Activated CD8-positive, alpha-beta T cell treated with anti-CD3 and anti-CD28 coated beads for 36 hours (primary cell): ENCODE measurements around the gene DIAPH3. TPM values are rescaled to one million over a fixed set of nuclear protein-coding genes. Genes with fewer than 3 reads are reported as not detected.

Source experiments
- ATAC-seq: fragments of 200-7000 bp; cut with Tn5 transposase; one replicate; pipeline ENCODE4 v1.10.0; 2021; ENCODE audit warnings: mild to moderate bottlenecking, moderate library complexity
- CTCF ChIA-PET: fragments of 350-600 bp; sonication (Branson Sonifier 250); formaldehyde crosslinking; loops from one replicate; lab custom pipeline; 2021; ENCODE audit warnings: antibody characterized with exemption; lab: Charles Lee
- POLR2A ChIA-PET: fragments of 350-600 bp; sonication (Branson Sonifier 250); formaldehyde crosslinking; loops from one replicate; lab custom pipeline; 2021; ENCODE audit warnings: antibody characterized with exemption; lab: Charles Lee
- DNase-seq: peaks from one replicate; pipeline ENCODE4 v3.0.0-alpha.2; 2020
- H3K27ac Mint-ChIP-seq: one replicate; pipeline ENCODE4 v1.8.0; 2021; ENCODE audit warnings: mild to moderate bottlenecking, mixed read lengths
- H3K27me3 Mint-ChIP-seq: one replicate; pipeline ENCODE4 v1.8.0; 2021; ENCODE audit warnings: mixed read lengths
- H3K36me3 Mint-ChIP-seq: one replicate; pipeline ENCODE4 v1.8.0; 2021; ENCODE audit warnings: low read depth, mixed read lengths
- H3K4me1 Mint-ChIP-seq: one replicate; pipeline ENCODE4 v1.8.0; 2021; ENCODE audit warnings: low read depth, mixed read lengths
- H3K4me3 Mint-ChIP-seq: one replicate; pipeline ENCODE4 v1.8.0; 2021; ENCODE audit warnings: mild to moderate bottlenecking, moderate library complexity, mixed read lengths
- H3K9me3 Mint-ChIP-seq: one replicate; pipeline ENCODE4 v1.8.0; 2021; ENCODE audit warnings: mixed read lengths
- intact Hi-C: fragments of 100-400 bp; cut with micrococcal nuclease; formaldehyde crosslinking; loops from one replicate; pipeline ENCODE4 v1.10.0; 2022
- total RNA-seq, 2 experiments: library from RNA; stranded (reverse); gene quantifications; one replicate each; pipeline ENCODE4 v1.2.3, GENCODE V29; 2021
- TF ChIP-seq, protein P1 (sequence below): fragments of 200-600 bp; IDR thresholded peaks from one replicate; pipeline ENCODE4 v1.8.0; 2022; ENCODE audit warnings: antibody characterized with exemption, mild to moderate bottlenecking

The DIAPH3 gene
- total RNA-seq, 2 experiments from 2014 or later = 23.0 to 25.4 TPM

DNA sequence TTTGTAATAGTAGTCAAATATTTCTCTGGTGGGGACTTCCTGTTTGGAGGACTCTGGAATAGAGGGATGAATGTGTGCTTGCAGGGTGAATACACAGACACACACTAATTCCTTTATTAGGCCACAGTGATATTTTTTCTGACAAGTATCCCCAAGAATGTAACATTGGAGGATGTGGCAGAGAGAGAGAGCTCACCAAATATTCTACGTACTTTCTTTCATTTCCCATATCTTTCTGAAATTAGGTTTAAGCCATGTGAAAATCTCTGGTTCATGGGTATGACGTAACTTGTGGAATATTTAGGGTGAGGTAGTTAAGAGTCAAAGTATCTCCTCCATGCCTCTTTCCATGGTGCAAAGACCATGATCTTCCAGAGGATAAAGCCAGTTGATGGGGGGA lies 463.4 kb downstream of the DIAPH3 start:
- no peak overlapping the region for H3K27ac Mint-ChIP-seq
- H3K27me3 Mint-ChIP-seq = no peaks in the 10 kb centered on the region
- intact Hi-C loops = no loop called here
- ChIA-PET CTCF (no interaction called here), POLR2A (no interaction called here)
- H3K4me1 Mint-ChIP-seq = no peaks in the 10 kb centered on the region
- H3K4me3 Mint-ChIP-seq = no peak overlapping the region
- TF ChIP-seq, protein P1, sequence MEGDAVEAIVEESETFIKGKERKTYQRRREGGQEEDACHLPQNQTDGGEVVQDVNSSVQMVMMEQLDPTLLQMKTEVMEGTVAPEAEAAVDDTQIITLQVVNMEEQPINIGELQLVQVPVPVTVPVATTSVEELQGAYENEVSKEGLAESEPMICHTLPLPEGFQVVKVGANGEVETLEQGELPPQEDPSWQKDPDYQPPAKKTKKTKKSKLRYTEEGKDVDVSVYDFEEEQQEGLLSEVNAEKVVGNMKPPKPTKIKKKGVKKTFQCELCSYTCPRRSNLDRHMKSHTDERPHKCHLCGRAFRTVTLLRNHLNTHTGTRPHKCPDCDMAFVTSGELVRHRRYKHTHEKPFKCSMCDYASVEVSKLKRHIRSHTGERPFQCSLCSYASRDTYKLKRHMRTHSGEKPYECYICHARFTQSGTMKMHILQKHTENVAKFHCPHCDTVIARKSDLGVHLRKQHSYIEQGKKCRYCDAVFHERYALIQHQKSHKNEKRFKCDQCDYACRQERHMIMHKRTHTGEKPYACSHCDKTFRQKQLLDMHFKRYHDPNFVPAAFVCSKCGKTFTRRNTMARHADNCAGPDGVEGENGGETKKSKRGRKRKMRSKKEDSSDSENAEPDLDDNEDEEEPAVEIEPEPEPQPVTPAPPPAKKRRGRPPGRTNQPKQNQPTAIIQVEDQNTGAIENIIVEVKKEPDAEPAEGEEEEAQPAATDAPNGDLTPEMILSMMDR = no peak
- DNase-seq (no peak), ATAC-seq (no peak)
- no peaks in the 10 kb centered on the region for H3K36me3 Mint-ChIP-seq
- H3K9me3 Mint-ChIP-seq = no peaks in the 10 kb centered on the region

DNA sequence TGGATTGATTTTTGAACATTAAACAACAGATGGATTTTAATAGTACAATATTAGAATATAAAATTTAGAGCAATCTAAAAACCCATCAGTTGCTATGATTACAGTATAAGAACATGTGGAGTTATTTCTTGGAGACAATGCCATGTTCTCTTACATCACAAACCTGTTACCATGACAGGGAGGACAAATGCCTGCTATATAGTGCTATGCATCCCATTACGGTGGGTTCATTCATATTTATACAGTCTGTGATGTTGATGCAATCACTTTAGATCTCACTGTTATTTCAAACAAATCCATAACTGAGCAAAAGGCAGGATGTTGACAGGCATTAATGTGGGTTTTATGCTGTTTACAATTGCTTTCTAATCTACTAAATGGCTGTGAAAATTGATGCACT lies 467.5 kb downstream of the DIAPH3 start:
- CTCF ChIA-PET = no interaction called here
- no peaks in the 10 kb centered on the region for H3K9me3 Mint-ChIP-seq
- H3K4me1 Mint-ChIP-seq = no peaks in the 10 kb centered on the region
- H3K4me3 Mint-ChIP-seq = no peak overlapping the region
- TF ChIP-seq, protein P1 = no peak
- H3K27me3 Mint-ChIP-seq = no peaks in the 10 kb centered on the region
- POLR2A ChIA-PET = no interaction called here
- ATAC-seq (no peak), DNase-seq (no peak)
- intact Hi-C loops = no loop called here
- no peak overlapping the region for H3K27ac Mint-ChIP-seq
- no peaks in the 10 kb centered on the region for H3K36me3 Mint-ChIP-seq

DNA sequence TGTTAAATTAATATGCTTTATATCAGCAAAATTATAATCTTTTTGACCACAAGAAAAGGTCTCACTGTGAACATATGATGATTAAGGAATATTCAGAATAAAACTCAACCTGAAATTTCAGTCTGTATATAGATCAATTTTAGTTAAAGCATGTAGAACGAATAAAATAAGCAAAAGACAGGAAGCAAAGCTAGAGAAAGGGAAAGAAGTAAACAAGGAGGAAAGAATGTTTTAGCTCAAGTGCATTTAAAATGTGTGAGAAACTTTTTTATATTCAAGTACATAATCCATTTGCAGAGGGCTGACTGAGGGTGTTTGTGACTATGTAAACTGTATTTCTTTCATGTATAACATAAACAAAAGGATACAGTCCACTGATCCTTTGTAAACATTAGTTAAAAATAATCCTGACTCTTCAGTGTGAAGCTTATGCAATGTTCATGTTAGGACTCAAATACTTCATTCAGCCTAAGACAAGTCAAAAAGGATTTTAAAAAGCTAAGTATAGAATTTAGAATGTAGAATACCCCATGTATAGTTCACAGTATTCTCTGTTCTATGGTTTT lies 472.1 kb downstream of the DIAPH3 start:
- Mint-ChIP-seq H3K36me3 (no peaks in the 10 kb centered on the region), H3K4me1 (no peaks in the 10 kb centered on the region), H3K27me3 (no peaks in the 10 kb centered on the region), H3K27ac (no peak overlapping the region), H3K4me3 (no peak overlapping the region), H3K9me3 (no peaks in the 10 kb centered on the region)
- ATAC-seq (no peak), DNase-seq (no peak)
- CTCF ChIA-PET = interaction anchor here (1.2 kb wide), 2 partner anchors 8 to 13 kb away, joined by 3 to 4 read pairs; no protein-coding TSS in a partner anchor
- intact Hi-C loops = no loop called here
- TF ChIP-seq, protein P1 = no peak
- POLR2A ChIA-PET = no interaction called here

DNA sequence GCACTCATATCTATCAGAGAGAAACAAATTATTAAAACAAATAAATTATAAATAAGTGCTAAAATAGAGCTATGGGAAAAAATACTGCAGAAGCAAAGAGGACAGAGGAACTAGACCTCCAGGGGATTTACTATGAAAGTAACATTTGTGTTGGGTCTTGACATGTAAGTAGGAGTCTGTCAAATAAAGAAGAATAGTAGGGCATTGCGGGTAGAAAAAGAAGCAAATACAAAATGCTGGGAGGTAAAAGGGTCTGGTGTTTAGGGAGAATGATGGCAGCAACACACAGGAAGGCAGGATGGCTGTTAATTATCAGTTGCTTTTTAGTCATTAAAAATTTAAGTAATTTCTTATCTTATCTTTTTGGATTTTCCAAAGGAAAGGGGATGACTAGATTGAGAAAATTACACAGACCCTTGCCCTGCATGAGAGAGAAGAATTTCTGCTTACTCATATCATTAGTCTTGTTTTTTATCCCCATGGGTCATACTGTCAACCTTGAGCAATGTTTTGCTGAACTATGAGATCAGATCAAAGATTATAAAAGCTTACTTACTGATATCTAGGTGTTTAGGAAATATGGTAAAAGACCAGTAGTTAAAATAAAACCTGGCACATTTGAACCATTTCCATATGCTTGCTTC lies 472.7 kb downstream of the DIAPH3 start:
- ChIA-PET CTCF (interaction anchor here (1.2 kb wide), 1 partner anchor 13 kb away, joined by 4 read pairs; no protein-coding TSS in a partner anchor), POLR2A (interaction anchor here (0.6 kb wide), 1 partner anchor 301 kb away, joined by 3 read pairs; no protein-coding TSS in a partner anchor)
- no peaks in the 10 kb centered on the region for H3K4me1 Mint-ChIP-seq
- ATAC-seq (no peak), DNase-seq (no peak)
- no peaks in the 10 kb centered on the region for H3K36me3 Mint-ChIP-seq
- TF ChIP-seq, protein P1 = no peak
- intact Hi-C loops = no loop called here
- no peak overlapping the region for H3K4me3 Mint-ChIP-seq
- H3K9me3 Mint-ChIP-seq = no peaks in the 10 kb centered on the region
- H3K27ac Mint-ChIP-seq = no peak overlapping the region
- no peaks in the 10 kb centered on the region for H3K27me3 Mint-ChIP-seq

DNA sequence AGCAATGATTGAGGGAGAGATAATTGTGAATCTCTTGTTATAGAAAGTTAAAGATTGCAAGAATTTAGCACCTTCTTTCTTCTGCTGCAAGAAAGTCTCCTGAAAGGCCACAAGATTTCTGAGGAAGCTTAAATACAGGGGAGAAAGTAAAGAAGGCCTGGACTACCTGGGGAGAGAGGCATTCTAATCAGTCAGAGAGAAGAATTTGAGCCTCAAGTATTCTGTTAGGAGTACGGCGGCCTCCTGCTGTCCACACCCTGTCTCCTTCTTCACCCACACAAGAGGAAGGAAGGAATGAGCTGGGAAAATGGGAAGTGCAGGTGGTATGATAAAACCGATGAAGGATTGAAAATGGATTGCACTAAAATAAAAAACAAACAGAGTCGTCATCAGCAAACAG lies 474.7 kb downstream of the DIAPH3 start:
- ChIA-PET POLR2A (no interaction called here), CTCF (interaction anchor here (1.2 kb wide), 1 partner anchor 11 kb away, joined by 3 read pairs; no protein-coding TSS in a partner anchor)
- Mint-ChIP-seq H3K9me3 (no peaks in the 10 kb centered on the region), H3K27ac (no peak overlapping the region), H3K4me3 (no peak overlapping the region), H3K27me3 (no peaks in the 10 kb centered on the region), H3K4me1 (no peaks in the 10 kb centered on the region), H3K36me3 (no peaks in the 10 kb centered on the region)
- TF ChIP-seq, protein P1 = no peak
- intact Hi-C loops = no loop called here
- ATAC-seq (no peak), DNase-seq (no peak)
